ENCODE data around the gene SQSTM1. TPM values are rescaled to one million over a fixed set of nuclear protein-coding genes. Genes with fewer than 3 reads are reported as not detected.

Gene SQSTM1
- total RNA-seq, 1 experiment from 2014 or later, result 2,527 TPM

Other genes with a start within 250 kb of the SQSTM1 start
- 529 and 554 TPM in 2 replicates for gene HNRNPH1, start 197.2 kb upstream of the SQSTM1 start, total RNA-seq (2014; rRNA removed; shearing (Covaris generic))
- not detected in 2 replicates for gene CBY3, start 139.9 kb upstream of the SQSTM1 start, total RNA-seq (2014; rRNA removed; shearing (Covaris generic))
- gene CANX, start 121.9 kb upstream of the SQSTM1 start, total RNA-seq (2014; rRNA removed; shearing (Covaris generic)), result 1,115 and 1,359 TPM in 2 replicates
- 18.1 and 18.9 TPM in 2 replicates for gene MAML1, start 88.1 kb upstream of the SQSTM1 start, total RNA-seq (2014; rRNA removed; shearing (Covaris generic))
- 8.6 and 13.4 TPM in 2 replicates for gene LTC4S, start 26.9 kb upstream of the SQSTM1 start, total RNA-seq (2014; rRNA removed; shearing (Covaris generic))
- 352 and 377 TPM in 2 replicates for gene MGAT4B, start 14.0 kb upstream of the SQSTM1 start, total RNA-seq (2014; rRNA removed; shearing (Covaris generic))
- 11.9 and 15.9 TPM in 2 replicates for gene MRNIP, start 37.9 kb downstream of the SQSTM1 start, total RNA-seq (2014; rRNA removed; shearing (Covaris generic))
- 72.4 and 87.9 TPM in 2 replicates for gene TBC1D9B, start 87.0 kb downstream of the SQSTM1 start, total RNA-seq (2014; rRNA removed; shearing (Covaris generic))